Testis (tissue), 2 donors: Measurements from ENCODE around the gene FOSB.

Experiments
- POLR2A ChIP-seq: fragments of 450-650 bp; IDR thresholded peaks from one replicate; pipeline ENCODE4 v1.6.1; 2017; ENCODE audit warnings: antibody characterized with exemption, mild to moderate bottlenecking, moderate library complexity
- TF ChIP-seq, protein P1 (sequence below), 3 experiments: fragments of 450-650 bp in 2 of 3; fragments of 200-600 bp in 1 of 3; sonication (generic) in 1 of 3; IDR thresholded peaks; one replicate each; pipeline ENCODE4 v1.5.1; 2016 to 2019; ENCODE audit warnings: antibody characterized with exemption in 3 of 3, mild to moderate bottlenecking in 2 of 3, moderate library complexity in 1 of 3

DNA sequence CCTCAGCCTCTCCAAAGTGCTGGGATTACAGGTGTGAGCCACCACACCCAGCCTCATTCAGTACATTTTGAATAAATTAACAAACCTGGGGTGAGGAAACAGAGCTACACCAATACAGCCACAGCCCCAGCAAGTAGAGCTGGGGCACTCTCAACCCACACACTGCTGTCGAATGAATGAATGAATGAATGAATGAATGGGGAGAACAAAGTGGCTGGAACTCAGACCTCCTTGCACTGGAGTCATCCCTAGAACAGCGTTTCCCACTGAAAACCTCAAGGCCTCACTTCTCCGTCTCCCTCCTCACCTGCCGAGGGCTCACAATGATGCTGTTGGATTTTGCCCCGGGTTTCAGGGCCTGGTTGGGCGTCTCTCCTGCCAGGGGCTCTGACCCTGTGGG lies 46.9 kb upstream of the FOSB start:
- TF ChIP-seq, protein P1, sequence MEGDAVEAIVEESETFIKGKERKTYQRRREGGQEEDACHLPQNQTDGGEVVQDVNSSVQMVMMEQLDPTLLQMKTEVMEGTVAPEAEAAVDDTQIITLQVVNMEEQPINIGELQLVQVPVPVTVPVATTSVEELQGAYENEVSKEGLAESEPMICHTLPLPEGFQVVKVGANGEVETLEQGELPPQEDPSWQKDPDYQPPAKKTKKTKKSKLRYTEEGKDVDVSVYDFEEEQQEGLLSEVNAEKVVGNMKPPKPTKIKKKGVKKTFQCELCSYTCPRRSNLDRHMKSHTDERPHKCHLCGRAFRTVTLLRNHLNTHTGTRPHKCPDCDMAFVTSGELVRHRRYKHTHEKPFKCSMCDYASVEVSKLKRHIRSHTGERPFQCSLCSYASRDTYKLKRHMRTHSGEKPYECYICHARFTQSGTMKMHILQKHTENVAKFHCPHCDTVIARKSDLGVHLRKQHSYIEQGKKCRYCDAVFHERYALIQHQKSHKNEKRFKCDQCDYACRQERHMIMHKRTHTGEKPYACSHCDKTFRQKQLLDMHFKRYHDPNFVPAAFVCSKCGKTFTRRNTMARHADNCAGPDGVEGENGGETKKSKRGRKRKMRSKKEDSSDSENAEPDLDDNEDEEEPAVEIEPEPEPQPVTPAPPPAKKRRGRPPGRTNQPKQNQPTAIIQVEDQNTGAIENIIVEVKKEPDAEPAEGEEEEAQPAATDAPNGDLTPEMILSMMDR (IDR thresholded peaks at IDR 0.05): no peak
- TF ChIP-seq POLR2A: no peak
